ENCODE results near the gene NPHS1. TPM values are rescaled to one million over a fixed set of nuclear protein-coding genes. Genes with fewer than 3 reads are reported as not detected.

The NPHS1 gene
- total RNA-seq, 1 experiment from 2014 or later: not detected

DNA sequence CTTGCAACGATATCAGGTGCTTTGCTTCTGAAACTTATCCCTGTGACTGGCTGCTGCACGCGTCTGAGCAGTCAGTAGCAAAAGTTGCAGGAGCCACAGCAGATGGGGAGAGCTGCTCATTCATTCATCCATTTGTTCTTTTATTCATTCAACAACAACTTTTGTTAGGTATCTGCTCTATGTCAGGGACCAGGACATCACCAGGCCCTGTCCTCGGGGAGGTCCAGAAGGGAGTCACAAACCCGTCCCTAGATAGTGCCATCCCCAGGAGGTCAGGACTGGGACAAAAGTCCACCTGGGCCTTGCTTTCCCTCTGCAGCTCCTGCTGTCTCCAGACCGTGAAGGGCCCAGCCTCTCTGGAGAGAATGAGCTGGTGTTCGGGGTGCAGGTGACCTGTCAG, 74.3 kb downstream of the NPHS1 start:
- Histone ChIP-seq H3K36me3 (ENCODE audit: insufficient read depth, low read length, poor library complexity, severe bottlenecking) (peaks cover 28% of the 10 kb centered on the region), H3K4me1 (ENCODE audit: insufficient read depth, low read length, poor library complexity, severe bottlenecking) (peaks cover 13% of the 10 kb centered on the region), H3K4me3 (ENCODE audit: low read depth, low read length, poor library complexity, severe bottlenecking) (no peak overlapping the region), H3K27ac (ENCODE audit: low read depth, low read length, poor library complexity, severe bottlenecking) (no peak overlapping the region), H3K27me3 (replicated peaks; ENCODE audit: insufficient read depth, low read depth, low read length, poor library complexity) (no peaks in the 10 kb centered on the region), H3K9me3 (ENCODE audit: low read depth, low read length, poor library complexity, severe bottlenecking) (no peaks in the 10 kb centered on the region)
- ChIA-PET CTCF (interaction anchor here (0.6 kb wide), 1 partner anchor 444 kb away, joined by 5 read pairs; no protein-coding TSS in a partner anchor), POLR2A (ENCODE audit: low non-redundant PET) (no interaction called here)
- no peak for DNase-seq (ENCODE audit: low spot score)
- no TSS peak for BruUV-seq (replicated peaks)
- intact Hi-C loops (cut with micrococcal nuclease; ENCODE audit: unreplicated experiment): no loop called here
- TF ChIP-seq CTCF (conservative IDR thresholded peaks at IDR 0.05; ENCODE audit: low read depth, low read length) (no peak), EZH2 (IDR thresholded peaks at IDR 0.05; ENCODE audit: borderline replicate concordance, low read depth, low read length, poor library complexity, severe bottlenecking) (no peak)

DNA sequence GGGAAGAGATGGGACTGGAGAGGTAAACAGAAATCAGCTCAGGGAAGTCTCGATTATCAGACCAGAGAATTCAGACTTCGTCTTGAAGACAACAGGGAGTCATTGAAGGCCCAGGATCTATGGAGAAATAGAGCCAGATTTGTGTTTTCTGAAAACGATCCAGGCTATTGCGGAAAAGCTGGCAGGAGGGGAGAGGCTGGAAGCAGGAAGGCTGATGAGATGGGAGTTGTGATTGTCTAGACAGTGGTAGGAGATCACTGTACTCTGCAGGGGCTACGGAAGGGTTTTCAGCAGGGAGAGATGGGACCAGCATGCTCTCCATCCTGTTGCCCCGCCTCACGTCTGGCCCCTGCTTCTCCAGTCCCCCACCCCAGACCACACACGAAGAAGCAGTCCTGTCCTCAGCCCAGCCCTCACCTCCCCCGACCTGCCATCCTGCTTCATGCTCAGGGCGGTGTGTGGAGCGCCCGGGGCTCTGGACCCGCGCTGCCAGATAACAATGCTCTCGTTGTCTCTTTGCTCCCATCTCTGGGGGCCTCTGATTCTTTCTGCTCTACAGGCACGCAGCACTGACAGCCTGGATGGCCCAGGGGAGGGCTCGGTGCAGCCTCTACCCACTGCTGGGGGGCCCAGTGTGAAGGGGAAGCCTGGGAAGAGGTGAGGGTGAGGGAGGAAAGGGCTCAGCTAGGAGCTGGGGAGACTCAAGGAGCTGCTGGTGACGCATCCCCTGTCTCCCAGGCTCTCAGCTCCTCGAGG, 75.0 kb downstream of the NPHS1 start:
- H3K9me3 ChIP-seq (ENCODE audit: low read depth, low read length, poor library complexity, severe bottlenecking): no peaks in the 10 kb centered on the region
- no peak for DNase-seq (ENCODE audit: low spot score)
- no peaks in the 10 kb centered on the region for H3K27me3 ChIP-seq (replicated peaks; ENCODE audit: insufficient read depth, low read depth, low read length, poor library complexity)
- intact Hi-C loops (cut with micrococcal nuclease; ENCODE audit: unreplicated experiment): no loop called here
- peaks cover 13% of the 10 kb centered on the region for H3K4me1 ChIP-seq (ENCODE audit: insufficient read depth, low read length, poor library complexity, severe bottlenecking)
- no TSS peak for BruUV-seq (replicated peaks)
- peaks cover 22% of the 10 kb centered on the region for H3K36me3 ChIP-seq (ENCODE audit: insufficient read depth, low read length, poor library complexity, severe bottlenecking)
- H3K4me3 ChIP-seq (ENCODE audit: low read depth, low read length, poor library complexity, severe bottlenecking): no peak overlapping the region
- no peak for TF ChIP-seq CTCF (conservative IDR thresholded peaks at IDR 0.05; ENCODE audit: low read depth, low read length)
- no peak for TF ChIP-seq EZH2 (IDR thresholded peaks at IDR 0.05; ENCODE audit: borderline replicate concordance, low read depth, low read length, poor library complexity, severe bottlenecking)
- no peak overlapping the region for H3K27ac ChIP-seq (ENCODE audit: low read depth, low read length, poor library complexity, severe bottlenecking)
- ChIA-PET POLR2A (ENCODE audit: low non-redundant PET) (no interaction called here), CTCF (no interaction called here)

- Histone ChIP-seq H3K36me3 (ENCODE audit: insufficient read depth, low read length, poor library complexity, severe bottlenecking) (peaks cover 19% of the 10 kb centered on the region), H3K4me1 (ENCODE audit: insufficient read depth, low read length, poor library complexity, severe bottlenecking) (peaks cover 13% of the 10 kb centered on the region), H3K9me3 (ENCODE audit: low read depth, low read length, poor library complexity, severe bottlenecking) (no peaks in the 10 kb centered on the region), H3K27me3 (replicated peaks; ENCODE audit: insufficient read depth, low read depth, low read length, poor library complexity) (no peaks in the 10 kb centered on the region), H3K4me3 (ENCODE audit: low read depth, low read length, poor library complexity, severe bottlenecking) (peak overlapping the region; percentile 81), H3K27ac (ENCODE audit: low read depth, low read length, poor library complexity, severe bottlenecking) (peak overlapping the region; percentile 37)
- TF ChIP-seq EZH2 (IDR thresholded peaks at IDR 0.05; ENCODE audit: borderline replicate concordance, low read depth, low read length, poor library complexity, severe bottlenecking) (no peak), CTCF (conservative IDR thresholded peaks at IDR 0.05; ENCODE audit: low read depth, low read length) (no peak)
- no peak for DNase-seq (ENCODE audit: low spot score)
- CTCF ChIA-PET: no interaction called here
- BruUV-seq (replicated peaks): no TSS peak
- POLR2A ChIA-PET (ENCODE audit: low non-redundant PET): no interaction called here
- intact Hi-C loops (cut with micrococcal nuclease; ENCODE audit: unreplicated experiment): no loop called here
These were observed 76.1 kb downstream of the NPHS1 start for GRCh38 chr19:35776102-35776788.

Other genes with a start within 250 kb of the NPHS1 start
- gene HAUS5, start 239.8 kb downstream of the NPHS1 start, total RNA-seq (2021): 31.1 and 33.5 TPM in 2 replicates
- 104 and 106 TPM in 2 replicates for gene RBM42, start 223.5 kb downstream of the NPHS1 start, total RNA-seq (2021)
- 0.73 and 1.3 TPM in 2 replicates for gene ETV2, start 210.8 kb downstream of the NPHS1 start, total RNA-seq (2021)
- gene COX6B1, start 204.2 kb downstream of the NPHS1 start, total RNA-seq (2021): 456 and 467 TPM in 2 replicates
- gene UPK1A, start 186.0 kb downstream of the NPHS1 start, total RNA-seq (2021): not detected in 2 replicates
- gene ZBTB32, start 147.9 kb downstream of the NPHS1 start, total RNA-seq (2021): not detected in 2 replicates
- 49.1 and 51.0 TPM in 2 replicates for gene KMT2B, start 134.5 kb downstream of the NPHS1 start, total RNA-seq (2021)
- gene IGFLR1, start 110.1 kb downstream of the NPHS1 start, total RNA-seq (2021): 4.9 and 5.8 TPM in 2 replicates
- 20.4 and 21.0 TPM in 2 replicates for gene U2AF1L4, start 107.1 kb downstream of the NPHS1 start, total RNA-seq (2021)
- gene PSENEN, start 106.9 kb downstream of the NPHS1 start, total RNA-seq (2021): 58.8 and 67.7 TPM in 2 replicates
- 11.3 and 13.2 TPM in 2 replicates for gene LIN37, start 103.9 kb downstream of the NPHS1 start, total RNA-seq (2021)
- gene HSPB6, start 95.5 kb downstream of the NPHS1 start, total RNA-seq (2021): 0.50 TPM in 1 of 2 replicates, not detected in the other
- gene PROSER3, start 94.3 kb downstream of the NPHS1 start, total RNA-seq (2021): 38.4 and 44.8 TPM in 2 replicates
- 39.6 and 49.6 TPM in 2 replicates for gene ARHGAP33, start 76.9 kb downstream of the NPHS1 start, total RNA-seq (2021)
- gene PRODH2, start 39.7 kb downstream of the NPHS1 start, total RNA-seq (2021): not detected in 2 replicates
- gene KIRREL2, start 4.4 kb upstream of the NPHS1 start, total RNA-seq (2021): 0.15 and 0.17 TPM in 2 replicates
- gene APLP1, start 16.1 kb upstream of the NPHS1 start, total RNA-seq (2021): 13.9 and 14.9 TPM in 2 replicates
- 14.9 and 18.0 TPM in 2 replicates for gene NFKBID, start 48.0 kb upstream of the NPHS1 start, total RNA-seq (2021)
- gene HCST, start 50.0 kb upstream of the NPHS1 start, total RNA-seq (2021): 4.2 and 4.5 TPM in 2 replicates
- not detected in 2 replicates for gene TYROBP, start 55.8 kb upstream of the NPHS1 start, total RNA-seq (2021)
- gene LRFN3, start 83.9 kb upstream of the NPHS1 start, total RNA-seq (2021): 14.6 and 15.5 TPM in 2 replicates
- 8.9 and 11.0 TPM in 2 replicates for gene SDHAF1, start 142.7 kb upstream of the NPHS1 start, total RNA-seq (2021)
- gene SYNE4, start 156.3 kb upstream of the NPHS1 start, total RNA-seq (2021): 0.70 TPM in 1 of 2 replicates, not detected in the other
- 20.1 and 27.7 TPM in 2 replicates for gene ALKBH6, start 161.7 kb upstream of the NPHS1 start, total RNA-seq (2021)
- gene CLIP3, start 180.4 kb upstream of the NPHS1 start, total RNA-seq (2021): 9.2 and 15.8 TPM in 2 replicates
- 4.6 and 5.4 TPM in 2 replicates for gene THAP8, start 201.8 kb upstream of the NPHS1 start, total RNA-seq (2021)
- 39.8 and 40.4 TPM in 2 replicates for gene WDR62, start 202.4 kb upstream of the NPHS1 start, total RNA-seq (2021)